ENCODE data around the gene PLCD1. TPM values are rescaled to one million over a fixed set of nuclear protein-coding genes. Genes with fewer than 3 reads are reported as not detected.
A peak's percentile ranks its signal among the peaks of the same experiment; 100 is the strongest.

Gene PLCD1
- total and polyA plus RNA-seq, 7 experiments from 2014 or later = 13.1 to 44.0 (median 38.6) TPM

DNA sequence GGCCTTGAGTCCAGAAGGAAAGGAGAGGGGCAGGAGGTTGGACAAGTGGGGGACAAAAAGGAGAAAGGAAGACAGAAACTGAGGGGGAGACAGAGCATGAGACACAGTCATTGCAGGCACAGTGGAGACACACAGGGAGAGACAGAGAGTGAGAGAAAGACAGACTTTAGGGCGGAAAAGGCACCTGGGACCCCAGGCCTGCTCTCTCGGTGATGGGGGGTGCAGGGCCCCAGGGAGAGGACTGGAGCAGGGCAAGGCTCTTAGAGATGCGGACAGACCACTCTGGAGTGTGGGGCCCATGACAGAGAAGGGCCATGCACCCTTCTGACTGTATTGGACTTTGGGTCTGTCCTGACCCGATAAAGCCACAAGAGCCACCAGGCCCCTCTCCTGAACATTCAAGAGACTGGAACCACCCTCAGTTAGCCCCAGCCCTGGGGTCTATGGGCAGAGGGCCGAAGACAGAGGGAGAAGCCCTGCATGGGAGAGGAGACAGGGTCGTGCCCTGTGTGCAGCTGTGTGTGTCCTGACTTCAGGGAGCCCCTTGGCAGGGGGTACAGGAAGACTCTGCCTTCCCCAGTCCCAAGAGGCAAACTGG is 12.5 kb downstream of the PLCD1 start:
- H3K36me3 Mint-ChIP-seq = peaks cover 25 to 57% (median 35%) of the 10 kb centered on the region in 5 donors
- CTCF ChIA-PET = no interaction called here

GRCh38 chr3:38016410-38016809 is 13.0 kb downstream of the PLCD1 start:
- Histone ChIP-seq H3K36me3 (ENCODE audit: control insufficient read depth in 2 of 3, insufficient read depth in 3 of 3, low read length in 3 of 3) (peaks cover 3 to 57% (median 18%) of the 10 kb centered on the region in 3 experiments), H3K4me3 (ENCODE audit: low read length) (no peak overlapping the region), H3K27ac (ENCODE audit: low read depth, low read length) (no peak overlapping the region), H3K9me3 (ENCODE audit: control insufficient read depth in 2 of 3, low read length in 3 of 3) (peaks cover 0 to 9% (median 0%) of the 10 kb centered on the region in 3 experiments), H3K27me3 (ENCODE audit: control insufficient read depth in 2 of 2, insufficient read depth in 2 of 2, low read length in 2 of 2) (no peaks in the 10 kb centered on the region), H3K4me1 (ENCODE audit: control insufficient read depth in 2 of 2, insufficient read depth in 2 of 2, low read length in 2 of 2) (no peaks in the 10 kb centered on the region)
- no peak for DNase-seq
- Mint-ChIP-seq H3K27ac (peak overlapping the region in 1 of 9 donors; percentile 3), H3K27me3 (no peaks in the 10 kb centered on the region), H3K9me3 (peaks cover 0 to 5% (median 0%) of the 10 kb centered on the region in 11 donors), H3K36me3 (peaks cover 25 to 57% (median 35%) of the 10 kb centered on the region in 5 donors), H3K4me1 (peaks cover 0 to 11% (median 3%) of the 10 kb centered on the region in 7 donors), H3K4me3 (no peak overlapping the region)
- intact Hi-C loops (cut with micrococcal nuclease) = no loop called here
- ATAC-seq = no peak
- POLR2A ChIA-PET = no interaction called here
- CTCF ChIA-PET = interaction anchor here (0.5 kb wide), 1 partner anchor 215 kb away, joined by 5 read pairs; no protein-coding TSS in a partner anchor

More for the DNA sequence above, 12.5 kb downstream of the PLCD1 start:
- Histone ChIP-seq H3K4me3 (ENCODE audit: low read length) (no peak overlapping the region), H3K9me3 (ENCODE audit: control insufficient read depth in 2 of 3, low read length in 3 of 3) (peaks cover 0 to 9% (median 0%) of the 10 kb centered on the region in 3 experiments), H3K36me3 (ENCODE audit: control insufficient read depth in 2 of 3, insufficient read depth in 3 of 3, low read length in 3 of 3) (peaks cover 3 to 57% (median 18%) of the 10 kb centered on the region in 3 experiments), H3K27ac (ENCODE audit: low read depth, low read length) (no peak overlapping the region), H3K4me1 (ENCODE audit: control insufficient read depth in 2 of 2, insufficient read depth in 2 of 2, low read length in 2 of 2) (no peaks in the 10 kb centered on the region), H3K27me3 (ENCODE audit: control insufficient read depth in 2 of 2, insufficient read depth in 2 of 2, low read length in 2 of 2) (no peaks in the 10 kb centered on the region)
- intact Hi-C loops (cut with micrococcal nuclease) = no loop called here
- Mint-ChIP-seq H3K4me3 (no peak overlapping the region), H3K4me1 (peaks cover 0 to 11% (median 8%) of the 10 kb centered on the region in 7 donors), H3K27ac (no peak overlapping the region), H3K9me3 (peaks cover 0 to 5% (median 0%) of the 10 kb centered on the region in 11 donors), H3K27me3 (no peaks in the 10 kb centered on the region)
- DNase-seq (no peak), ATAC-seq (no peak)
- POLR2A ChIA-PET = no interaction called here

GRCh38 chr3:38015984-38016383 is 13.5 kb downstream of the PLCD1 start:
- Mint-ChIP-seq H3K4me3 (no peak overlapping the region), H3K27ac (peak overlapping the region in 1 of 9 donors; percentile 16), H3K36me3 (peaks cover 25 to 57% (median 35%) of the 10 kb centered on the region in 5 donors), H3K4me1 (peaks cover 0 to 8% (median 1%) of the 10 kb centered on the region in 7 donors), H3K9me3 (peaks cover 0 to 5% (median 0%) of the 10 kb centered on the region in 11 donors), H3K27me3 (no peaks in the 10 kb centered on the region)
- intact Hi-C loops (cut with micrococcal nuclease) = no loop called here
- DNase-seq = no peak
- POLR2A ChIA-PET = interaction anchor here (0.6 kb wide), 1 partner anchor 226 kb away, joined by 4 read pairs; no protein-coding TSS in a partner anchor
- Histone ChIP-seq H3K9me3 (ENCODE audit: control insufficient read depth in 2 of 3, low read length in 3 of 3) (peaks cover 0 to 9% (median 0%) of the 10 kb centered on the region in 3 experiments), H3K4me1 (ENCODE audit: control insufficient read depth in 2 of 2, insufficient read depth in 2 of 2, low read length in 2 of 2) (no peaks in the 10 kb centered on the region), H3K36me3 (ENCODE audit: control insufficient read depth in 2 of 3, insufficient read depth in 3 of 3, low read length in 3 of 3) (peaks cover 3 to 57% (median 18%) of the 10 kb centered on the region in 3 experiments), H3K4me3 (ENCODE audit: low read length) (no peak overlapping the region), H3K27ac (ENCODE audit: low read depth, low read length) (no peak overlapping the region), H3K27me3 (ENCODE audit: control insufficient read depth in 2 of 2, insufficient read depth in 2 of 2, low read length in 2 of 2) (no peaks in the 10 kb centered on the region)
- no peak for ATAC-seq
- CTCF ChIA-PET = interaction anchor here (0.5 kb wide), 1 partner anchor 215 kb away, joined by 5 read pairs; no protein-coding TSS in a partner anchor

- no peak for ATAC-seq
- intact Hi-C loops (cut with micrococcal nuclease) = no loop called here
- no peaks in the 10 kb centered on the region for H3K27me3 Mint-ChIP-seq
- peaks cover 0 to 9% (median 0%) of the 10 kb centered on the region in 3 experiments for H3K9me3 ChIP-seq (ENCODE audit: control insufficient read depth in 2 of 3, low read length in 3 of 3)
- ChIA-PET CTCF (no interaction called here), POLR2A (interaction anchor here (0.6 kb wide), 1 partner anchor 226 kb away, joined by 4 read pairs; no protein-coding TSS in a partner anchor)
- DNase-seq = no peak
- H3K27ac Mint-ChIP-seq = no peak overlapping the region
- H3K4me3 Mint-ChIP-seq = no peak overlapping the region
- no peaks in the 10 kb centered on the region for H3K4me1 ChIP-seq (ENCODE audit: control insufficient read depth in 2 of 2, insufficient read depth in 2 of 2, low read length in 2 of 2)
- H3K27ac ChIP-seq (ENCODE audit: low read depth, low read length) = no peak overlapping the region
- H3K4me3 ChIP-seq (ENCODE audit: low read length) = no peak overlapping the region
- H3K36me3 ChIP-seq (ENCODE audit: control insufficient read depth in 2 of 3, insufficient read depth in 3 of 3, low read length in 3 of 3) = peaks cover 3 to 60% (median 18%) of the 10 kb centered on the region in 3 experiments
- H3K9me3 Mint-ChIP-seq = peaks cover 0 to 5% (median 0%) of the 10 kb centered on the region in 11 donors
- H3K36me3 Mint-ChIP-seq = peaks cover 25 to 57% (median 35%) of the 10 kb centered on the region in 5 donors
- peaks cover 0 to 6% (median 2%) of the 10 kb centered on the region in 7 donors for H3K4me1 Mint-ChIP-seq
- H3K27me3 ChIP-seq (ENCODE audit: control insufficient read depth in 2 of 2, insufficient read depth in 2 of 2, low read length in 2 of 2) = no peaks in the 10 kb centered on the region
Measured at GRCh38 chr3:38015485-38015884, 14.0 kb downstream of the PLCD1 start.

- Mint-ChIP-seq H3K27me3 (no peaks in the 10 kb centered on the region), H3K4me1 (peaks cover 0 to 3% (median 0%) of the 10 kb centered on the region in 7 donors), H3K4me3 (no peak overlapping the region), H3K9me3 (peaks cover 0 to 2% (median 0%) of the 10 kb centered on the region in 11 donors), H3K36me3 (peaks cover 12 to 22% (median 17%) of the 10 kb centered on the region in 5 donors), H3K27ac (peak overlapping the region in 1 of 9 donors; percentile 54)
- Histone ChIP-seq H3K27me3 (ENCODE audit: control insufficient read depth in 2 of 2, insufficient read depth in 2 of 2, low read length in 2 of 2) (no peaks in the 10 kb centered on the region), H3K27ac (ENCODE audit: low read depth, low read length) (no peak overlapping the region), H3K4me3 (ENCODE audit: low read length) (no peak overlapping the region), H3K4me1 (ENCODE audit: control insufficient read depth in 2 of 2, insufficient read depth in 2 of 2, low read length in 2 of 2) (no peaks in the 10 kb centered on the region), H3K9me3 (ENCODE audit: control insufficient read depth in 2 of 3, low read length in 3 of 3) (peaks cover 0 to 3% (median 0%) of the 10 kb centered on the region in 3 experiments), H3K36me3 (ENCODE audit: control insufficient read depth in 2 of 3, insufficient read depth in 3 of 3, low read length in 3 of 3) (peaks cover 3 to 47% (median 13%) of the 10 kb centered on the region in 3 experiments)
- no peak for DNase-seq
- POLR2A ChIA-PET = interaction anchor here (1.2 kb wide), 1 partner anchor 16 kb away, joined by 5 read pairs; no protein-coding TSS in a partner anchor
- intact Hi-C loops (cut with micrococcal nuclease) = no loop called here
- CTCF ChIA-PET = interaction anchor here (0.7 kb wide), 1 partner anchor 41 kb away, joined by 3 read pairs; no protein-coding TSS in a partner anchor
- ATAC-seq = no peak
Measured at GRCh38 chr3:38011111-38011510, 18.3 kb downstream of the PLCD1 start.

DNA sequence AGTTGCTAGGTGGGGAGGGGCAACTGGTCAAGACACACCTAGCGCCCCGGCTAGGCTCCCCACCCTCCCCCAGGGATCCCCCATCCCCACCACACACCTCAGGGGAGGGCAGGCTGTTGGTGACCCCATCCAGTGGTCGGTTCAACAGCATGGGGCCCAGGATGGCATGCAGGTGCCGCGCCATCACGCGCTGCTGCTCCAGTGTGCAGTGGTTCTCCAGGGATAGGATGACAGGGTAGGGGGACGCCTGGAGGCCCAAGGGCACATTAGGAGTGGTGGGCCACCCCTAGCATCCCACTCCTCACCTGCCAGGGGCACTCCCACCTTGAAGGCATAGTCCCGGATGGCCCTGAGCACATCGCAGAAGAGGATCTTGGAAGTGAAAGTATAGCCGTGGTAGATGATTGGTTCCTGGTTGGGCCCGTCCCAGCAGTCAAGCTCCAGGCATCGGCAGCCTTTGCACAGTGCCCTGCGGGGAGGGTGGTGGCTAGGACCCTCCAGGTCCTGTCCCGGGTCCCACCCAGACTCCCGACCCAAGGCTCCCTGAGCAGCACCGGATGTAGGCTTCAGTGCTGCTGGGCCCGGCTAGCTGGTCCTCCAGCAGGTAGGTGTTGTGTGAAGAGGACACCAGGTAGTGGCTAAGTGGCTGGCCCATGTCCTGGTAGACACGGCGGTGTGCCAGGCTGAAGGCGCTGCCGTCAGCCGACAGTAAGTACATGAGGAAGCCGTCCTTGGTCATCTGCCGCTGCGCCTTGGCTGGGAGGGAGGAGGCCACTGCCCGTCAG is 19.4 kb downstream of the PLCD1 start:
- Mint-ChIP-seq H3K36me3 (peaks cover 2 to 15% (median 9%) of the 10 kb centered on the region in 5 donors), H3K4me3 (no peak overlapping the region), H3K4me1 (peaks cover 0 to 6% (median under 1%) of the 10 kb centered on the region in 7 donors), H3K27me3 (no peaks in the 10 kb centered on the region), H3K27ac (peak overlapping the region in 2 of 9 donors; percentile 5 to 12), H3K9me3 (no peaks in the 10 kb centered on the region)
- Histone ChIP-seq H3K27me3 (ENCODE audit: control insufficient read depth in 2 of 2, insufficient read depth in 2 of 2, low read length in 2 of 2) (no peaks in the 10 kb centered on the region), H3K4me3 (ENCODE audit: low read length) (no peak overlapping the region), H3K36me3 (ENCODE audit: control insufficient read depth in 2 of 3, insufficient read depth in 3 of 3, low read length in 3 of 3) (peaks cover 1 to 47% (median 11%) of the 10 kb centered on the region in 3 experiments), H3K9me3 (ENCODE audit: control insufficient read depth in 2 of 3, low read length in 3 of 3) (no peaks in the 10 kb centered on the region), H3K4me1 (ENCODE audit: control insufficient read depth in 2 of 2, insufficient read depth in 2 of 2, low read length in 2 of 2) (no peaks in the 10 kb centered on the region), H3K27ac (ENCODE audit: low read depth, low read length) (peak overlapping the region; percentile 15)
- peak; percentile 36 for ATAC-seq
- intact Hi-C loops (cut with micrococcal nuclease) = no loop called here
- ChIA-PET POLR2A (interaction anchor here (1.6 kb wide), 1 partner anchor 12 kb away, joined by 6 read pairs; no protein-coding TSS in a partner anchor), CTCF (interaction anchor here (1.4 to 1.5 kb wide), 2 partner anchors 11 to 35 kb away, joined by 3 read pairs; no protein-coding TSS in a partner anchor)
- no peak for DNase-seq

Measured in naive thymus-derived CD4-positive, alpha-beta T cell (primary cell).